GM12878 (cell line): ENCODE measurements around the gene PRTFDC1. TPM values are rescaled to one million over a fixed set of nuclear protein-coding genes. Genes with fewer than 3 reads are reported as not detected.

Source experiments
- ATAC-seq: fragments of 200-7000 bp; cut with Tn5 transposase; 3 replicates; pipeline ENCODE4 v1.9.1; 2020; ENCODE audit warnings: mild to moderate bottlenecking, moderate library complexity
- BruUV-seq: library from RNA; stranded (reverse); fragments of 400-500 nt; replicated peaks from 2 replicates; lab custom pipeline; 2021; lab: Mats Ljungman, UMichigan
- CTCF ChIA-PET: fragments of 300-600 bp; sonication (Branson Sonifier 250); formaldehyde crosslinking; extraction: SDS; loops from one replicate; lab custom pipeline; 2021; ENCODE audit warnings: inconsistent platforms; lab: Yijun Ruan, JAX
- POLR2A ChIA-PET: fragments of 350-600 bp; formaldehyde crosslinking; extraction: SDS; loops from one replicate; lab custom pipeline; 2021; ENCODE audit warnings: inconsistent platforms; lab: Charles Lee
- RAD21 ChIA-PET: fragments of 300-600 bp; sonication (Branson Sonifier 250); formaldehyde crosslinking; loops from one replicate; lab custom pipeline; 2023; ENCODE audit warnings: antibody characterized with exemption; ENCODE audit not compliant: unreplicated experiment; lab: Charles Lee
- SMC1A ChIA-PET: fragments of 300-600 bp; sonication (Branson Sonifier 250); formaldehyde crosslinking; loops from one replicate; lab custom pipeline; 2023; ENCODE audit not compliant: unreplicated experiment, uncharacterized antibody; lab: Charles Lee
- DNase-seq: peaks from one replicate; pipeline ENCODE4 v3.0.0-alpha.2; 2011; ENCODE audit warnings: low read depth, low spot score
- FAIRE-seq: peaks from 3 replicates; lab custom pipeline; 2011; peaks lifted over from hg19 to GRCh38; lab: Jason Lieb, UNC
- H2AFZ ChIP-seq: 2 replicates; pipeline ENCODE4 v1.6.0; 2011; ENCODE audit warnings: low read depth, low read length, control low read depth; ENCODE audit not compliant: control insufficient read depth
- H3K27ac ChIP-seq: 2 replicates; pipeline ENCODE4 v1.5.1; 2011; ENCODE audit warnings: control low read depth; ENCODE audit not compliant: control insufficient read depth, insufficient read depth
- H3K27me3 ChIP-seq, 2 experiments: replicated peaks in 1 of 2; 2 replicates each; pipeline versions ENCODE4 v1.6.0 to v1.6.1; 2011; ENCODE audit warnings: low read length in 1 of 2; ENCODE audit not compliant: control insufficient read depth in 2 of 2, insufficient read depth in 2 of 2
- H3K36me3 ChIP-seq, 2 experiments: 2 replicates each; pipeline ENCODE4 v1.5.1; 2011; ENCODE audit warnings: low read length in 1 of 2; ENCODE audit not compliant: control insufficient read depth in 2 of 2, insufficient read depth in 2 of 2
- H3K4me1 ChIP-seq: 2 replicates; pipeline ENCODE4 v1.6.1; 2011; ENCODE audit warnings: mild to moderate bottlenecking, low read length, moderate library complexity, mixed read lengths; ENCODE audit not compliant: control insufficient read depth, insufficient read depth
- H3K4me2 ChIP-seq: 2 replicates; pipeline ENCODE4 v1.6.0; 2011; ENCODE audit warnings: control low read depth; ENCODE audit not compliant: control insufficient read depth, insufficient read depth
- H3K4me3 ChIP-seq: fragments of 200-600 bp; sonication (generic); 2 replicates; pipeline ENCODE4 v1.5.1; 2016
- H3K79me2 ChIP-seq: 2 replicates; pipeline ENCODE4 v1.6.0; 2011; ENCODE audit warnings: low read length; ENCODE audit not compliant: control insufficient read depth, insufficient read depth
- H3K9ac ChIP-seq: 2 replicates; pipeline ENCODE4 v1.8.0; 2011; ENCODE audit warnings: low read length, control low read depth, mixed read lengths; ENCODE audit not compliant: control insufficient read depth, insufficient read depth
- H3K9me3 ChIP-seq: replicated peaks from 3 replicates; pipeline ENCODE4 v1.5.1; 2011; ENCODE audit warnings: mild to moderate bottlenecking, low read length; ENCODE audit not compliant: control insufficient read depth, insufficient read depth
- H4K20me1 ChIP-seq: 2 replicates; pipeline ENCODE4 v1.6.0; 2011; ENCODE audit not compliant: control insufficient read depth, insufficient read depth
- ASH2L ChIP-seq: fragments of 300-600, 200-600 bp; sonication (generic); IDR thresholded peaks from 2 replicates; pipeline ENCODE4 v1.6.1; 2017; ENCODE audit warnings: low read depth, mild to moderate bottlenecking, borderline replicate concordance
- ETV6 ChIP-seq, 2 experiments: fragments of 450-650 bp in 1 of 2; IDR thresholded peaks in 1 of 2; conservative IDR thresholded peaks in 1 of 2; 2 replicates each; pipeline ENCODE4 v1.6.1; 2014; ENCODE audit warnings: antibody characterized with exemption in 1 of 2, borderline replicate concordance in 1 of 2, low read depth in 1 of 2, mild to moderate bottlenecking in 1 of 2, moderate library complexity in 1 of 2
- MTA2 ChIP-seq: fragments of 450-650 bp; IDR thresholded peaks from 2 replicates; pipeline ENCODE4 v1.6.1; 2016; ENCODE audit warnings: low read depth, mild to moderate bottlenecking, moderate library complexity
- MYC ChIP-seq: IDR thresholded peaks from 2 replicates; pipeline ENCODE4 v1.6.1; 2011; ENCODE audit warnings: mild to moderate bottlenecking, low read length, moderate library complexity, inconsistent platforms; ENCODE audit not compliant: insufficient read depth, insufficient replicate concordance, insufficient read length, severe bottlenecking
- PRDM15 ChIP-seq: fragments of 450-650 bp; formaldehyde crosslinking; IDR thresholded peaks from 2 replicates; pipeline ENCODE4 v1.4.0; 2020; ENCODE audit warnings: mild to moderate bottlenecking, moderate library complexity
- SMAD1 ChIP-seq: fragments of 450-650 bp; IDR thresholded peaks from 2 replicates; pipeline ENCODE4 v1.6.1; 2018; ENCODE audit warnings: mild to moderate bottlenecking, low read depth; ENCODE audit not compliant: partially characterized antibody
- TAF1 ChIP-seq: IDR thresholded peaks from 2 replicates; pipeline ENCODE4 v1.6.1; 2011; ENCODE audit warnings: mild to moderate bottlenecking, low read depth, low read length, borderline replicate concordance
- TCF12 ChIP-seq: IDR thresholded peaks from 2 replicates; pipeline ENCODE4 v1.6.1; 2011; ENCODE audit warnings: low read depth, mild to moderate bottlenecking, low read length
- ZBTB4 ChIP-seq: fragments of 450-650 bp; formaldehyde crosslinking; IDR thresholded peaks from 2 replicates; pipeline ENCODE4 v1.4.0; 2022; ENCODE audit warnings: mild to moderate bottlenecking, moderate library complexity
- ZNF274 ChIP-seq: IDR thresholded peaks from one replicate; pipeline ENCODE4 v1.8.0; 2011; ENCODE audit not compliant: insufficient read length, insufficient read depth
- ZSCAN29 ChIP-seq: fragments of 450-650 bp; IDR thresholded peaks from 2 replicates; pipeline ENCODE4 v1.6.1; 2017; ENCODE audit warnings: mild to moderate bottlenecking, moderate library complexity
- WGBS: methylation state at CpG from one replicate; pipeline ENCODE4 v1.1.6; 2016; ENCODE audit warnings: low lambda C conversion rate; ENCODE audit not compliant: insufficient replicate concordance, insufficient coverage; ENCODE audit errors: missing lambda C conversion rate; 5-methylcytosine and 5-hydroxymethylcytosine counted together
- in situ Hi-C: fragments of 300-500 bp; cut with MboI; formaldehyde crosslinking; loops from 9 replicates; pipeline ENCODE4 v1.14.3; 2018; ENCODE audit warnings: mixed read lengths
- intact Hi-C: fragments of 100-400 bp; cut with micrococcal nuclease; formaldehyde crosslinking; loops from one replicate; pipeline ENCODE4 v1.14.2; 2022; ENCODE audit not compliant: unreplicated experiment
- polyA plus RNA-seq, 11 experiments: library from polyadenylated mRNA; depleted of rRNA in 4 of 11; unstranded in 6 of 11; stranded (reverse) in 5 of 11; fragments of >200 nt; fragmentation: Nextera tagmentation in 4 of 11; fragmentation: Illumina TruSeq in 1 of 11; extraction: Ambion mirVana in 4 of 11; extraction: Trizol in 1 of 11; gene quantifications; 1 replicate in 1 of 11; 2 replicates in 10 of 11; pipeline versions ENCODE4 v1.2.1 to v1.2.3, GENCODE V29; 2011 to 2016; ENCODE audit warnings: inconsistent platforms in 2 of 11, missing spikeins in 2 of 11, low read depth in 1 of 11
- total RNA-seq, 4 experiments: library from RNA; depleted of rRNA in 3 of 4; stranded (reverse); fragments of >200 nt in 3 of 4; fragmentation: Illumina TruSeq in 1 of 4; extraction: Trizol in 1 of 4; gene quantifications; 2 replicates each; pipeline versions ENCODE4 v1.2.1 to v1.2.3, GENCODE V29; 2013 to 2021
- TF ChIP-seq, protein P1 (sequence below): fragments of 450-650 bp; IDR thresholded peaks from 2 replicates; pipeline ENCODE4 v1.6.1; 2014; ENCODE audit warnings: mild to moderate bottlenecking
- TF ChIP-seq, protein P2 (sequence below): fragments of 450-650 bp; IDR thresholded peaks from 2 replicates; pipeline ENCODE4 v1.6.1; 2017; ENCODE audit warnings: low read depth, mild to moderate bottlenecking, moderate library complexity

PRTFDC1 gene
- total and polyA plus RNA-seq, 10 of the 15 experiments (the other 5 are each of a cell fraction or from before 2014, with no cell fraction given): 5.5 to 17.3 (median 11.3) TPM

- ChIA-PET CTCF (interaction anchor here (1.5 to 5.6 kb wide), 3 partner anchors 22 to 333 kb away, joined by 3 to 56 read pairs (median 14); no protein-coding TSS in a partner anchor), RAD21 (interaction anchor here (0.6 to 16.1 kb wide), 5 partner anchors 19 to 307 kb away, joined by 3 to 274 read pairs (median 5); no protein-coding TSS in a partner anchor), SMC1A (interaction anchor here (1.6 to 7.1 kb wide), 5 partner anchors 20 to 223 kb away, joined by 3 to 70 read pairs (median 39); no protein-coding TSS in a partner anchor), POLR2A (interaction anchor here (0.6 to 7.0 kb wide), 4 partner anchors 18 to 224 kb away, joined by 3 to 103 read pairs (median 4); no protein-coding TSS in a partner anchor)
- Histone ChIP-seq H3K4me1 (peaks cover 3% of the 10 kb centered on the region; the same call in 1 of the 2 replicates), H3K9ac (no peak overlapping the region), H3K27ac (no peak overlapping the region), H3K36me3 (no peaks in the 10 kb centered on the region), H4K20me1 (no peaks in the 10 kb centered on the region), H3K27me3 (no peaks in the 10 kb centered on the region), H2AFZ (no peak overlapping the region), H3K79me2 (no peaks in the 10 kb centered on the region), H3K9me3 (no peaks in the 10 kb centered on the region; the same call in 1 of the 3 replicates), H3K4me3 (no peak overlapping the region), H3K4me2 (no peak overlapping the region)
- 73% methylated on average over 5 of the region's 5 CpGs for WGBS
- intact Hi-C loops (no loop called here), in situ Hi-C loops (no loop called here)
- ATAC-seq (no peak), FAIRE-seq (no peak), DNase-seq (no peak)
- no TSS peak for BruUV-seq
- TF ChIP-seq ZBTB4 (CRISPR knock-in tag) (no peak), SMAD1 (no peak), TCF12 (no peak), PRDM15 (CRISPR knock-in tag) (no peak), MYC (no peak), MTA2 (0 out of 2 replicates have a peak, but pooled peaks have one; percentile 19), ETV6 (conservative IDR thresholded peaks at IDR 0.05 in 1 of 2, IDR thresholded peaks at IDR 0.05 in 1 of 2; ENCODE audit: borderline replicate concordance in 1 of 2, low read depth in 1 of 2) (no peak), ZNF274 (no peak), ZSCAN29 (no peak), TAF1 (no peak), ASH2L (no peak)
- TF ChIP-seq, protein P1, sequence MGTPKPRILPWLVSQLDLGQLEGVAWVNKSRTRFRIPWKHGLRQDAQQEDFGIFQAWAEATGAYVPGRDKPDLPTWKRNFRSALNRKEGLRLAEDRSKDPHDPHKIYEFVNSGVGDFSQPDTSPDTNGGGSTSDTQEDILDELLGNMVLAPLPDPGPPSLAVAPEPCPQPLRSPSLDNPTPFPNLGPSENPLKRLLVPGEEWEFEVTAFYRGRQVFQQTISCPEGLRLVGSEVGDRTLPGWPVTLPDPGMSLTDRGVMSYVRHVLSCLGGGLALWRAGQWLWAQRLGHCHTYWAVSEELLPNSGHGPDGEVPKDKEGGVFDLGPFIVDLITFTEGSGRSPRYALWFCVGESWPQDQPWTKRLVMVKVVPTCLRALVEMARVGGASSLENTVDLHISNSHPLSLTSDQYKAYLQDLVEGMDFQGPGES: no peak
- TF ChIP-seq, protein P2, sequence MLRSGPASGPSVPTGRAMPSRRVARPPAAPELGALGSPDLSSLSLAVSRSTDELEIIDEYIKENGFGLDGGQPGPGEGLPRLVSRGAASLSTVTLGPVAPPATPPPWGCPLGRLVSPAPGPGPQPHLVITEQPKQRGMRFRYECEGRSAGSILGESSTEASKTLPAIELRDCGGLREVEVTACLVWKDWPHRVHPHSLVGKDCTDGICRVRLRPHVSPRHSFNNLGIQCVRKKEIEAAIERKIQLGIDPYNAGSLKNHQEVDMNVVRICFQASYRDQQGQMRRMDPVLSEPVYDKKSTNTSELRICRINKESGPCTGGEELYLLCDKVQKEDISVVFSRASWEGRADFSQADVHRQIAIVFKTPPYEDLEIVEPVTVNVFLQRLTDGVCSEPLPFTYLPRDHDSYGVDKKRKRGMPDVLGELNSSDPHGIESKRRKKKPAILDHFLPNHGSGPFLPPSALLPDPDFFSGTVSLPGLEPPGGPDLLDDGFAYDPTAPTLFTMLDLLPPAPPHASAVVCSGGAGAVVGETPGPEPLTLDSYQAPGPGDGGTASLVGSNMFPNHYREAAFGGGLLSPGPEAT: 0 out of 2 replicates have a peak, but pooled peaks have one; percentile 35
These were observed 2.0 kb downstream of the PRTFDC1 start for GRCh38 chr10:24950439-24950838.
